Endothelial cell of umbilical vein (primary cell): Measurements from ENCODE around the gene PGA3.

Experiments
- CTCF ChIP-seq, 2 donors: IDR thresholded peaks; 1 replicate in 1 of 2; 2 replicates in 1 of 2; pipeline ENCODE4 v1.5.1; 2011; ENCODE audit warnings: low read length in 2 of 2, mild to moderate bottlenecking in 2 of 2, moderate library complexity in 2 of 2, control low read depth in 1 of 2, inconsistent platforms in 1 of 2, low read depth in 1 of 2; ENCODE audit not compliant: insufficient read depth in 1 of 2; ENCODE audit errors: extremely low read depth in 1 of 2
- EZH2 ChIP-seq: IDR thresholded peaks from 2 replicates; pipeline ENCODE4 v1.6.1; 2012; ENCODE audit warnings: borderline replicate concordance, low read depth, mild to moderate bottlenecking, moderate library complexity, low read length, inconsistent platforms; ENCODE audit not compliant: severe bottlenecking
- MAX ChIP-seq: IDR thresholded peaks from 2 replicates; pipeline ENCODE4 v1.6.1; 2011; ENCODE audit not compliant: insufficient read depth, insufficient read length
- POLR2A ChIP-seq: IDR thresholded peaks from 2 replicates; pipeline ENCODE4 v1.6.1; 2012; ENCODE audit warnings: low read depth, mild to moderate bottlenecking, control low read depth, low read length

GRCh38 chr11:61194981-61195695, 8.2 kb upstream of the PGA3 start:
- no peak for TF ChIP-seq MAX
- TF ChIP-seq CTCF (IDR thresholded peaks at IDR 0.05; ENCODE audit: extremely low read depth in 1 of 2, insufficient read depth in 1 of 2, low read depth in 1 of 2, low read length in 2 of 2): no peak
- TF ChIP-seq POLR2A: no peak
- no peak for TF ChIP-seq EZH2
